ENCODE data around the gene RPS6KB1. TPM values are rescaled to one million over a fixed set of nuclear protein-coding genes. Genes with fewer than 3 reads are reported as not detected.

RPS6KB1 gene
- total RNA-seq, 1 experiment from 2014 or later: 48.4 TPM

DNA sequence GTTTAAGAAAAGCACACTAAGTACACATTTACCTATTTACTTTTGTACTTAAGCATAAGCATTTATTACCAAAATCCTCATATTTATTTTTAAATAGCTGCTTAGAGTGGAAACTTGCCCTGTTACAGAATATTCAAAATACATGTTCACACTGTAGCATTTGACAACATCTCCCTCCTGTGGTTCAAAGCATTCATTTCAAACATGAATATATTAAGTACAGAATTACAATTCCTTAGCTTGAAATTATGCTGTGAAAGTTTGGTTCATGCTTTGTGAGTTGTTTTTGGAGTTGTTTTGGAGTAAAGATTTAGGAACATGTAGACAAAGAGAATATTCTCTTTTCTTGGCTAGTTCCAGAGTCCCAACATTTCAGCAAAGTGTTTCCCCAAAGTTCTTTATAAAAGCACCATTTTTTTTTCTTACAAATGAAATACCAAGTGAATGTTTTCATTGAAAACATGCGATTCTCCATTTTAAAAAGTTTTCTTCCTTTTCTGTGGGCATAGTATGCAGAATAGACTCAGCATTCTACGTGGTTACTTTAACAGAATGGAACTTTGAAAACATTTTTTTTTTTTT, 33.4 kb upstream of the RPS6KB1 start:
- H3K27me3 Mint-ChIP-seq (ENCODE audit: insufficient read depth, unreplicated experiment): no peaks in the 10 kb centered on the region
- ChIA-PET POLR2A (interaction anchor here (0.6 to 1.8 kb wide), 12 partner anchors 9 to 238 kb away, joined by 3 to 9 read pairs (median 5); partner anchors contain the start of genes PTRH2 and VMP1), CTCF (interaction anchor here (0.6 to 2.9 kb wide), 11 partner anchors 10 to 126 kb away, joined by 3 to 46 read pairs (median 4); no protein-coding TSS in a partner anchor)
- H3K4me1 Mint-ChIP-seq (ENCODE audit: insufficient read depth, unreplicated experiment): peaks cover 5% of the 10 kb centered on the region
- no peaks in the 10 kb centered on the region for H3K9me3 Mint-ChIP-seq (ENCODE audit: unreplicated experiment)
- peak; percentile 44 for DNase-seq (ENCODE audit: unreplicated experiment)
- no peak overlapping the region for H3K4me3 Mint-ChIP-seq (ENCODE audit: unreplicated experiment)
- H3K27ac Mint-ChIP-seq (ENCODE audit: low read depth, unreplicated experiment): no peak overlapping the region
- BruUV-seq (replicated peaks): no TSS peak
- intact Hi-C loops (cut with micrococcal nuclease): loop anchor here (1.0 to 2.0 kb wide), 3 partner anchors 106 to 339 kb away; no protein-coding TSS in a partner anchor
- TF ChIP-seq, protein P1, sequence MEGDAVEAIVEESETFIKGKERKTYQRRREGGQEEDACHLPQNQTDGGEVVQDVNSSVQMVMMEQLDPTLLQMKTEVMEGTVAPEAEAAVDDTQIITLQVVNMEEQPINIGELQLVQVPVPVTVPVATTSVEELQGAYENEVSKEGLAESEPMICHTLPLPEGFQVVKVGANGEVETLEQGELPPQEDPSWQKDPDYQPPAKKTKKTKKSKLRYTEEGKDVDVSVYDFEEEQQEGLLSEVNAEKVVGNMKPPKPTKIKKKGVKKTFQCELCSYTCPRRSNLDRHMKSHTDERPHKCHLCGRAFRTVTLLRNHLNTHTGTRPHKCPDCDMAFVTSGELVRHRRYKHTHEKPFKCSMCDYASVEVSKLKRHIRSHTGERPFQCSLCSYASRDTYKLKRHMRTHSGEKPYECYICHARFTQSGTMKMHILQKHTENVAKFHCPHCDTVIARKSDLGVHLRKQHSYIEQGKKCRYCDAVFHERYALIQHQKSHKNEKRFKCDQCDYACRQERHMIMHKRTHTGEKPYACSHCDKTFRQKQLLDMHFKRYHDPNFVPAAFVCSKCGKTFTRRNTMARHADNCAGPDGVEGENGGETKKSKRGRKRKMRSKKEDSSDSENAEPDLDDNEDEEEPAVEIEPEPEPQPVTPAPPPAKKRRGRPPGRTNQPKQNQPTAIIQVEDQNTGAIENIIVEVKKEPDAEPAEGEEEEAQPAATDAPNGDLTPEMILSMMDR (IDR thresholded peaks at IDR 0.05; ENCODE audit: unreplicated experiment): peak; percentile 56
- H3K36me3 Mint-ChIP-seq (ENCODE audit: insufficient read depth, unreplicated experiment): peaks cover 10% of the 10 kb centered on the region

DNA sequence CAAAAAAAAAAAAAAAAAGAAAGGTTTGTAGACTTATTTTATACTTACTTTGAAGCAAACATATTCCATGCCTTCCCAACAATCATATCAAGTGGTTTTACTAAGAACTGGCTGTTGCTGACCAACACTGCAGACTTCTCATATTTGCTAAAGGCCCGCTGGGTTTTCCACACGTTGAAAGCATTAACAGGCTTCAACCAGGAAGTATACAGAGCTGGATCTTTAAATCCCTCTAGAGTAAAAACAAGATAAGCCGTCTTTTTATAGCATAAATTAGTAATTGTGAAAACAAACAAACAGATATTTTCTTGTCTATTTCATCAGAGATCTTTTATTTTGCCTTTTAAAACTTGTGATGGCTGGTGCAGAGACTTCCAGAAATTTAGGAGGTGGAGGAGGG, 29.3 kb upstream of the RPS6KB1 start:
- no peak for DNase-seq (ENCODE audit: unreplicated experiment)
- Mint-ChIP-seq H3K27me3 (ENCODE audit: insufficient read depth, unreplicated experiment) (no peaks in the 10 kb centered on the region), H3K4me1 (ENCODE audit: insufficient read depth, unreplicated experiment) (no peaks in the 10 kb centered on the region), H3K9me3 (ENCODE audit: unreplicated experiment) (no peaks in the 10 kb centered on the region), H3K36me3 (ENCODE audit: insufficient read depth, unreplicated experiment) (peaks cover 17% of the 10 kb centered on the region), H3K27ac (ENCODE audit: low read depth, unreplicated experiment) (no peak overlapping the region), H3K4me3 (ENCODE audit: unreplicated experiment) (no peak overlapping the region)
- ChIA-PET CTCF (interaction anchor here (0.5 to 2.0 kb wide), 2 partner anchors 112 to 117 kb away, joined by 3 to 5 read pairs; no protein-coding TSS in a partner anchor), POLR2A (interaction anchor here (0.7 to 1.1 kb wide), 3 partner anchors 9 to 111 kb away, joined by 3 read pairs; no protein-coding TSS in a partner anchor)
- no TSS peak for BruUV-seq (replicated peaks)
- TF ChIP-seq, protein P1 (IDR thresholded peaks at IDR 0.05; ENCODE audit: unreplicated experiment): no peak
- intact Hi-C loops (cut with micrococcal nuclease): no loop called here

DNA sequence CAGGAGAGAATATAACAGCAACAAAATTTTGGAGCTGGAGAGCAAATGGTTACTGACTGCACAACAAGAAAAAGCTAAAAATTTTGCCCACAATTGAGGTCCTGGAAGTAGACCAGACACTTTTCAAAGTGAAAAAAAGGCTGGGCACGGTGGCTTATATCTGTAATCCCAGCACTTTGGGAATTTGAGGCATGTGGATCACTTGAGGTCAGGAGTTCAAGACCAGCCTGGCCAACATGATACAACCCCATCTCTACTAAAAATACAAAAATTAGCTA, 23.0 kb upstream of the RPS6KB1 start:
- intact Hi-C loops (cut with micrococcal nuclease): no loop called here
- peak overlapping the region; percentile 85 for H3K27ac Mint-ChIP-seq (ENCODE audit: low read depth, unreplicated experiment)
- DNase-seq (ENCODE audit: unreplicated experiment): no peak
- no peaks in the 10 kb centered on the region for H3K4me1 Mint-ChIP-seq (ENCODE audit: insufficient read depth, unreplicated experiment)
- H3K27me3 Mint-ChIP-seq (ENCODE audit: insufficient read depth, unreplicated experiment): no peaks in the 10 kb centered on the region
- TF ChIP-seq, protein P1 (IDR thresholded peaks at IDR 0.05; ENCODE audit: unreplicated experiment): no peak
- peaks cover 27% of the 10 kb centered on the region for H3K36me3 Mint-ChIP-seq (ENCODE audit: insufficient read depth, unreplicated experiment)
- CTCF ChIA-PET: interaction anchor here (0.5 to 0.7 kb wide), 3 partner anchors 34 to 98 kb away, joined by 3 to 4 read pairs (median 3); no protein-coding TSS in a partner anchor
- POLR2A ChIA-PET: interaction anchor here (0.6 to 1.7 kb wide), 5 partner anchors 12 to 128 kb away, joined by 3 to 9 read pairs (median 3); partner anchors contain the start of genes RPS6KB1 and TUBD1
- H3K9me3 Mint-ChIP-seq (ENCODE audit: unreplicated experiment): no peaks in the 10 kb centered on the region
- BruUV-seq (replicated peaks): no TSS peak
- H3K4me3 Mint-ChIP-seq (ENCODE audit: unreplicated experiment): no peak overlapping the region

DNA sequence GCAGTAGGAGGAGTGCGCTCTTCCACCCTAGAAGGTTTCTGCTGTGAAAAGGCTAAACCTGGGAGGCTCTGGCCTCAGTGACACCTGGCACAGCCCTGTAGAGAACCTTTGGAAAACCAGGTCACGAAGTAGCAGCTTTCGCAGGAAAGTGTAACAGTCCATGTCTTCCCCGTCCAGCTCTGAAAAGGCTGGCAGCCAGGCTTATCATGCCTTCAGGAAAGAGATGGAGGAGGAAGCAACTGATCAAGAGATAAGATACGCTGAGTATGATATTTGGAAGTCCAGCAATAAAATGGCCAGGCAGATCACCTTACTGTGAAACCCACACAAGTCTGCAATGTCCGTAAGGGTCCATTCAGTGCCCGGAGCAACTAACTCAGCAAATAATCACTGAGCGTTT, 22.4 kb upstream of the RPS6KB1 start:
- TF ChIP-seq, protein P1 (IDR thresholded peaks at IDR 0.05; ENCODE audit: unreplicated experiment): no peak
- H3K27me3 Mint-ChIP-seq (ENCODE audit: insufficient read depth, unreplicated experiment): no peaks in the 10 kb centered on the region
- no peak for DNase-seq (ENCODE audit: unreplicated experiment)
- H3K4me1 Mint-ChIP-seq (ENCODE audit: insufficient read depth, unreplicated experiment): no peaks in the 10 kb centered on the region
- CTCF ChIA-PET: no interaction called here
- no peaks in the 10 kb centered on the region for H3K9me3 Mint-ChIP-seq (ENCODE audit: unreplicated experiment)
- no peak overlapping the region for H3K4me3 Mint-ChIP-seq (ENCODE audit: unreplicated experiment)
- H3K36me3 Mint-ChIP-seq (ENCODE audit: insufficient read depth, unreplicated experiment): peaks cover 24% of the 10 kb centered on the region
- no TSS peak for BruUV-seq (replicated peaks)
- POLR2A ChIA-PET: interaction anchor here (1.0 to 1.5 kb wide), 3 partner anchors 11 to 24 kb away, joined by 4 to 9 read pairs (median 4); partner anchors contain the start of genes RPS6KB1 and TUBD1
- intact Hi-C loops (cut with micrococcal nuclease): no loop called here
- no peak overlapping the region for H3K27ac Mint-ChIP-seq (ENCODE audit: low read depth, unreplicated experiment)

Data from MCF 10A (cell line).